ENCODE measurements around the gene TMEM229B. TPM values are rescaled to one million over a fixed set of nuclear protein-coding genes. Genes with fewer than 3 reads are reported as not detected.
"Not testable (repeated sequence)": the region's sequence is repeated elsewhere in the genome, so short reads cannot be mapped to it uniquely, and the experiment has no call there.

Gene TMEM229B
- total and polyA plus RNA-seq, 3 experiments from 2014 or later = 3.2 to 34.4 (median 4.4) TPM

GRCh38 chr14:67463900-67464299 is 24.6 kb downstream of the TMEM229B start:
- Histone ChIP-seq H3K9me3 (ENCODE audit: low read length) (no peaks in the 10 kb centered on the region), H3K36me3 (ENCODE audit: insufficient read depth, low read length) (no peaks in the 10 kb centered on the region), H3K4me3 (ENCODE audit: low read length) (no peak overlapping the region), H3K4me1 (ENCODE audit: insufficient read depth, low read length) (peaks cover 34% of the 10 kb centered on the region), H3K27ac (ENCODE audit: low read depth, low read length) (no peak overlapping the region), H3K27me3 (ENCODE audit: insufficient read depth, low read length, poor library complexity, severe bottlenecking) (no peaks in the 10 kb centered on the region)
- Mint-ChIP-seq H3K4me3 (peak overlapping the region in 2 of 7 donors; percentile 41 to 52), H3K4me1 (peaks cover 31 to 47% (median 34%) of the 10 kb centered on the region in 3 donors), H3K36me3 (no peaks in the 10 kb centered on the region), H3K27me3 (peaks cover 0 to 2% of the 10 kb centered on the region in 2 donors), H3K9me3 (no peaks in the 10 kb centered on the region), H3K27ac (peak overlapping the region in 4 of 8 donors; percentile 21 to 86 (median 70))
- DNase-seq = no peak
- CTCF ChIA-PET = interaction anchor here (1.4 to 1.5 kb wide), 2 partner anchors 24 to 107 kb away, joined by 3 to 6 read pairs; partner anchors contain the start of gene TMEM229B
- POLR2A ChIA-PET = no interaction called here

- H3K9me3 Mint-ChIP-seq = no peaks in the 10 kb centered on the region
- ChIA-PET POLR2A (interaction anchor here (0.6 kb wide), 1 partner anchor 16 kb away, joined by 4 read pairs; no protein-coding TSS in a partner anchor), CTCF (no interaction called here)
- Histone ChIP-seq H3K4me3 (ENCODE audit: low read length) (no peak overlapping the region), H3K36me3 (ENCODE audit: insufficient read depth, low read length) (no peaks in the 10 kb centered on the region), H3K9me3 (ENCODE audit: low read length) (no peaks in the 10 kb centered on the region), H3K27me3 (ENCODE audit: insufficient read depth, low read length, poor library complexity, severe bottlenecking) (no peaks in the 10 kb centered on the region), H3K4me1 (ENCODE audit: insufficient read depth, low read length) (peaks cover 21% of the 10 kb centered on the region), H3K27ac (ENCODE audit: low read depth, low read length) (no peak overlapping the region)
- no peak overlapping the region for H3K27ac Mint-ChIP-seq
- H3K27me3 Mint-ChIP-seq = peaks cover 0 to 2% of the 10 kb centered on the region in 2 donors
- no peaks in the 10 kb centered on the region for H3K36me3 Mint-ChIP-seq
- no peak for DNase-seq
- no peak overlapping the region for H3K4me3 Mint-ChIP-seq
- H3K4me1 Mint-ChIP-seq = peaks cover 19 to 31% (median 24%) of the 10 kb centered on the region in 3 donors
Observed at GRCh38 chr14:67461996-67462395, 26.5 kb downstream of the TMEM229B start.

- Histone ChIP-seq H3K27me3 (ENCODE audit: insufficient read depth, low read length, poor library complexity, severe bottlenecking) (no peaks in the 10 kb centered on the region), H3K9me3 (ENCODE audit: low read length) (no peaks in the 10 kb centered on the region), H3K4me1 (ENCODE audit: insufficient read depth, low read length) (peaks cover 20% of the 10 kb centered on the region), H3K36me3 (ENCODE audit: insufficient read depth, low read length) (no peaks in the 10 kb centered on the region), H3K4me3 (ENCODE audit: low read length) (no peak overlapping the region), H3K27ac (ENCODE audit: low read depth, low read length) (no peak overlapping the region)
- no peak for DNase-seq
- H3K4me1 Mint-ChIP-seq = peaks cover 18 to 28% (median 22%) of the 10 kb centered on the region in 3 donors
- H3K27me3 Mint-ChIP-seq = peaks cover 0 to 2% of the 10 kb centered on the region in 2 donors
- ChIA-PET POLR2A (interaction anchor here (0.6 kb wide), 1 partner anchor 16 kb away, joined by 4 read pairs; no protein-coding TSS in a partner anchor), CTCF (no interaction called here)
- H3K36me3 Mint-ChIP-seq = no peaks in the 10 kb centered on the region
- H3K27ac Mint-ChIP-seq = peak overlapping the region in 1 of 8 donors; percentile 22
- H3K4me3 Mint-ChIP-seq = no peak overlapping the region
- H3K9me3 Mint-ChIP-seq = peaks cover 0 to 5% (median 0%) of the 10 kb centered on the region in 5 donors
Observed at GRCh38 chr14:67461341-67461985, 27.1 kb downstream of the TMEM229B start.

GRCh38 chr14:67459336-67459735 is 29.2 kb downstream of the TMEM229B start:
- Mint-ChIP-seq H3K4me3 (no peak overlapping the region), H3K4me1 (peaks cover 7 to 9% (median 8%) of the 10 kb centered on the region in 3 donors), H3K27ac (no peak overlapping the region), H3K9me3 (peaks cover 0 to 7% (median 0%) of the 10 kb centered on the region in 5 donors), H3K36me3 (no peaks in the 10 kb centered on the region), H3K27me3 (peaks cover under 1 to 3% of the 10 kb centered on the region in 2 donors)
- Histone ChIP-seq H3K4me3 (ENCODE audit: low read length) (no peak overlapping the region), H3K36me3 (ENCODE audit: insufficient read depth, low read length) (no peaks in the 10 kb centered on the region), H3K27ac (ENCODE audit: low read depth, low read length) (no peak overlapping the region), H3K9me3 (ENCODE audit: low read length) (no peaks in the 10 kb centered on the region), H3K27me3 (ENCODE audit: insufficient read depth, low read length, poor library complexity, severe bottlenecking) (no peaks in the 10 kb centered on the region), H3K4me1 (ENCODE audit: insufficient read depth, low read length) (peaks cover 9% of the 10 kb centered on the region)
- ChIA-PET CTCF (interaction anchor here (1.4 to 1.7 kb wide), 2 partner anchors 32 to 67 kb away, joined by 3 to 5 read pairs; no protein-coding TSS in a partner anchor), POLR2A (no interaction called here)
- no peak for DNase-seq

- Histone ChIP-seq H3K9me3 (ENCODE audit: low read length) (no peaks in the 10 kb centered on the region), H3K27ac (ENCODE audit: low read depth, low read length) (no peak overlapping the region), H3K4me1 (ENCODE audit: insufficient read depth, low read length) (no peaks in the 10 kb centered on the region), H3K27me3 (ENCODE audit: insufficient read depth, low read length, poor library complexity, severe bottlenecking) (no peaks in the 10 kb centered on the region), H3K4me3 (ENCODE audit: low read length) (no peak overlapping the region), H3K36me3 (ENCODE audit: insufficient read depth, low read length) (no peaks in the 10 kb centered on the region)
- POLR2A ChIA-PET = no interaction called here
- H3K27ac Mint-ChIP-seq = no peak overlapping the region
- peaks cover 0 to 7% (median 0%) of the 10 kb centered on the region in 5 donors for H3K9me3 Mint-ChIP-seq
- CTCF ChIA-PET = interaction anchor here (1.6 to 1.7 kb wide), 2 partner anchors 9 to 30 kb away, joined by 5 to 7 read pairs; no protein-coding TSS in a partner anchor
- H3K36me3 Mint-ChIP-seq = no peaks in the 10 kb centered on the region
- no peaks in the 10 kb centered on the region for H3K4me1 Mint-ChIP-seq
- DNase-seq = no peak
- H3K4me3 Mint-ChIP-seq = no peak overlapping the region
- peaks cover 1 to 3% of the 10 kb centered on the region in 2 donors for H3K27me3 Mint-ChIP-seq
Observed at GRCh38 chr14:67457782-67458181, 30.7 kb downstream of the TMEM229B start.

- no peaks in the 10 kb centered on the region for H3K9me3 ChIP-seq (ENCODE audit: low read length)
- no peak overlapping the region for H3K27ac Mint-ChIP-seq
- H3K4me3 Mint-ChIP-seq = no peak overlapping the region
- peaks cover 2 to 4% of the 10 kb centered on the region in 2 donors for H3K27me3 Mint-ChIP-seq
- ChIA-PET POLR2A (no interaction called here), CTCF (interaction anchor here (0.8 kb wide), 1 partner anchor 28 kb away, joined by 3 read pairs; no protein-coding TSS in a partner anchor)
- DNase-seq = no peak
- no peaks in the 10 kb centered on the region for H3K36me3 Mint-ChIP-seq
- no peak overlapping the region for H3K4me3 ChIP-seq (ENCODE audit: low read length)
- no peaks in the 10 kb centered on the region for H3K36me3 ChIP-seq (ENCODE audit: insufficient read depth, low read length)
- H3K27ac ChIP-seq (ENCODE audit: low read depth, low read length) = no peak overlapping the region
- no peaks in the 10 kb centered on the region for H3K27me3 ChIP-seq (ENCODE audit: insufficient read depth, low read length, poor library complexity, severe bottlenecking)
- peaks cover 0 to 7% (median 0%) of the 10 kb centered on the region in 5 donors for H3K9me3 Mint-ChIP-seq
- H3K4me1 ChIP-seq (ENCODE audit: insufficient read depth, low read length) = no peaks in the 10 kb centered on the region
- no peaks in the 10 kb centered on the region for H3K4me1 Mint-ChIP-seq
Observed at GRCh38 chr14:67456732-67457131, 31.8 kb downstream of the TMEM229B start.

- Mint-ChIP-seq H3K27ac (no peak overlapping the region), H3K4me3 (no peak overlapping the region), H3K36me3 (peaks cover 0 to 4% (median 0%) of the 10 kb centered on the region in 3 donors), H3K4me1 (no peaks in the 10 kb centered on the region), H3K9me3 (peaks cover 0 to 7% (median 0%) of the 10 kb centered on the region in 5 donors), H3K27me3 (peaks cover 7 to 14% of the 10 kb centered on the region in 2 donors)
- CTCF ChIA-PET = interaction anchor here (1.1 kb wide), 1 partner anchor 12 kb away, joined by 4 read pairs; no protein-coding TSS in a partner anchor
- Histone ChIP-seq H3K36me3 (ENCODE audit: insufficient read depth, low read length) (no peaks in the 10 kb centered on the region), H3K9me3 (ENCODE audit: low read length) (no peaks in the 10 kb centered on the region), H3K27me3 (ENCODE audit: insufficient read depth, low read length, poor library complexity, severe bottlenecking) (no peaks in the 10 kb centered on the region), H3K4me3 (ENCODE audit: low read length) (no peak overlapping the region), H3K27ac (ENCODE audit: low read depth, low read length) (no peak overlapping the region), H3K4me1 (ENCODE audit: insufficient read depth, low read length) (no peaks in the 10 kb centered on the region)
- DNase-seq = no peak
- POLR2A ChIA-PET = no interaction called here
Observed at GRCh38 chr14:67453575-67454300, 34.8 kb downstream of the TMEM229B start.

- H3K27ac Mint-ChIP-seq; H3K36me3 Mint-ChIP-seq; H3K27ac ChIP-seq (ENCODE audit: low read depth, low read length); DNase-seq; H3K4me3 ChIP-seq (ENCODE audit: low read length); H3K9me3 ChIP-seq (ENCODE audit: low read length); H3K4me1 ChIP-seq (ENCODE audit: insufficient read depth, low read length); H3K4me1 Mint-ChIP-seq; H3K9me3 Mint-ChIP-seq; H3K4me3 Mint-ChIP-seq; H3K36me3 ChIP-seq (ENCODE audit: insufficient read depth, low read length); POLR2A ChIA-PET; H3K27me3 ChIP-seq (ENCODE audit: insufficient read depth, low read length, poor library complexity, severe bottlenecking): not testable (repeated sequence)
- peaks cover 7 to 17% of the 10 kb centered on the region in 2 donors for H3K27me3 Mint-ChIP-seq
- CTCF ChIA-PET = interaction anchor here (1.0 kb wide), 1 partner anchor 14 kb away, joined by 3 read pairs; no protein-coding TSS in a partner anchor
Observed at GRCh38 chr14:67451667-67452066, 36.9 kb downstream of the TMEM229B start.

Data from CD8-positive, alpha-beta memory T cell (primary cell).